C4-2B (cell line): Measurements from ENCODE around the gene PLPPR2.
"Not testable (repeated sequence)": the region's sequence is repeated elsewhere in the genome, so short reads cannot be mapped to it uniquely, and the experiment has no call there.

Experiments
- H3K27ac ChIP-seq: fragments of 450-650 bp; 2 replicates; pipeline ENCODE4 v1.5.1; 2017
- ZFX ChIP-seq: fragments of 450-650 bp; IDR thresholded peaks from 2 replicates; pipeline ENCODE4 v1.6.1; 2017
- TF ChIP-seq, protein P1 (sequence below): fragments of 450-650 bp; conservative IDR thresholded peaks from 2 replicates; pipeline ENCODE4 v1.5.1; 2017; ENCODE audit warnings: mild to moderate bottlenecking

The PLPPR2 gene

GRCh38 chr19:11397089-11397610 lies 41.9 kb downstream of the PLPPR2 start:
- TF ChIP-seq, protein P1, sequence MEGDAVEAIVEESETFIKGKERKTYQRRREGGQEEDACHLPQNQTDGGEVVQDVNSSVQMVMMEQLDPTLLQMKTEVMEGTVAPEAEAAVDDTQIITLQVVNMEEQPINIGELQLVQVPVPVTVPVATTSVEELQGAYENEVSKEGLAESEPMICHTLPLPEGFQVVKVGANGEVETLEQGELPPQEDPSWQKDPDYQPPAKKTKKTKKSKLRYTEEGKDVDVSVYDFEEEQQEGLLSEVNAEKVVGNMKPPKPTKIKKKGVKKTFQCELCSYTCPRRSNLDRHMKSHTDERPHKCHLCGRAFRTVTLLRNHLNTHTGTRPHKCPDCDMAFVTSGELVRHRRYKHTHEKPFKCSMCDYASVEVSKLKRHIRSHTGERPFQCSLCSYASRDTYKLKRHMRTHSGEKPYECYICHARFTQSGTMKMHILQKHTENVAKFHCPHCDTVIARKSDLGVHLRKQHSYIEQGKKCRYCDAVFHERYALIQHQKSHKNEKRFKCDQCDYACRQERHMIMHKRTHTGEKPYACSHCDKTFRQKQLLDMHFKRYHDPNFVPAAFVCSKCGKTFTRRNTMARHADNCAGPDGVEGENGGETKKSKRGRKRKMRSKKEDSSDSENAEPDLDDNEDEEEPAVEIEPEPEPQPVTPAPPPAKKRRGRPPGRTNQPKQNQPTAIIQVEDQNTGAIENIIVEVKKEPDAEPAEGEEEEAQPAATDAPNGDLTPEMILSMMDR: no peak
- no peak for TF ChIP-seq ZFX
- no peak overlapping the region for H3K27ac ChIP-seq

DNA sequence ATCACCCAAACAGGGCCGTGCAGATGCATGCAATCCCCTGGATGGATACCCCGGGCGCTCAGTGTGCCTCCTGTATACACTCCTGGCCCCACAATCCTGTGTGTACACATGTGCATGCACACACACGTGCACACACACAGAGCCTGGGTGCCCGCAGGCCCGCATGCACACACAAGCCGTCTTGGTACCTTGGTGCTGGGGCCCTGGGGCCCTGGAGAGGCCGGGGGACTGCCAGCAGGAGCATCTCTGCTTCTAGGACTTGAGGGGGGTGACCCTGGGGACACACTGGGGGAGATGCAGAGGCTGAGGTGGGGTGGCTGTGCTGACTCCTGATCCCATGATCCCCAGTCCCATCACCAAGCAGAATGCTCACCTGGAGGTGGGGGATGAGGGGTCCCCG lies 44.4 kb downstream of the PLPPR2 start:
- H3K27ac ChIP-seq: no peak overlapping the region
- no peak for TF ChIP-seq ZFX
- TF ChIP-seq, protein P1: no peak

- no peak overlapping the region for H3K27ac ChIP-seq
- TF ChIP-seq, protein P1: no peak
- TF ChIP-seq ZFX: no peak
Observed at GRCh38 chr19:11400798-11401197, 45.6 kb downstream of the PLPPR2 start.

GRCh38 chr19:11401808-11402543 lies 46.7 kb downstream of the PLPPR2 start:
- H3K27ac ChIP-seq: no peak overlapping the region
- no peak for TF ChIP-seq ZFX
- TF ChIP-seq, protein P1: no peak

DNA sequence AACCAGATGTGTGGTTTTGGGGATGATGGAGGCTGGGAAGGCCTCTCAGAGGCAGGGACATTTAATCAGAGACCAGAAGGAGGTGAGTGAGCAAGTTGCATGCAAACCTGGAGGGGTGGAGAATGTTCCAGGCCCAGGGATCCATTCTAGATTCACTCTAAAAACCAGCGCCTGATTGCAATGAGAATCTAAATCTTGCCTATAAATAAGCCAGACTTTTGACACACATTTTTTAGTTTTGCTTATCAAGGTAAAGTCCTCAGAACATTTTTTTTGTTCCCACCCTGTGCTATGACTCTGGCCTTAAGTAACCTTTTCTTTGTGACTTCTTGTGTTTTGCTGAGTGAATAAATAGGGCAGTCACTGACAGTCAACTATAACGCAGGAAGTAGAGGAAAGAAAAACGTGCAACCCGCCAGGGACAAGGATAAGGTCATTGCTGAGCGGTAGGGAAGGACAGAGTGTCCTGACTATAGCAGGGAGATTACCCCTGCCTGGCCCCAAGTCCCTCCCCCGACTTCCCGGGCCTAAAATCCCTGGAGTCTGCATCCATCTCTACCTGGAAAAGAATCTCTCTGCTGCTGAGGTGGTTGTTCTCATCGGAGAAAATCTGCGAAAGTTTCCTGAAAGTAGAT lies 49.5 kb downstream of the PLPPR2 start:
- no peak overlapping the region for H3K27ac ChIP-seq
- TF ChIP-seq ZFX: no peak
- TF ChIP-seq, protein P1: no peak

- no peak for TF ChIP-seq ZFX
- TF ChIP-seq, protein P1: no peak
- H3K27ac ChIP-seq: no peak overlapping the region
Observed at GRCh38 chr19:11405846-11406643, 50.8 kb downstream of the PLPPR2 start.

DNA sequence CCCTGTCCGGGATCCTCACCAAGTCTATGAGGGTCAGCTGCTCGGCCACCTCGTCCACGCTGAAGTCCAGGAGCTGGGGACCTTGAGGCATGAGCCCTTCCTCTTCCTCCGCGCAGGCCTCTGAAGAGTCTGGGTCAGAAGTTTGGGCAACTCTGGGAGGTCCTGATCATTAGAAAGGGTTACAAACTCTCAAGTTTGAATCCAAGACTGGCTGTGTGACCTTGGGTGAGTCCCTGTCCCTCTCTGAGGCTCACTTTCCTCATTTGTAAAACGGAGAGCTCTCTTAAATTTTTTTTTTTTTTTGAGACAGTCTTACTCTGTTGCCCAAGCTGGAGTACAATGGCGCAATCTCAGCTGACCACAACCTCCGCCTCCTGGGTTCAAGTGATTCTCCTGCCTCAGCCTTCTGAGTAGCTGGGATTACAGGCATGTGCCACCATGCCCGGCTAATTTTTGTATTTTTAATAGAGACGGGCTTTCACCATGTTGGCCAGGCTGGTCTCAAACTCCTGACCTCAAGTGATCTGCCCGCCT lies 51.5 kb downstream of the PLPPR2 start:
- not testable (repeated sequence) for H3K27ac ChIP-seq
